OCI-LY7 (cell line): ENCODE measurements around the gene FBXW12. TPM values are rescaled to one million over a fixed set of nuclear protein-coding genes. Genes with fewer than 3 reads are reported as not detected.

ENCODE experiments used
- BruUV-seq: library from RNA; stranded (reverse); fragments of 400-500 nt; replicated peaks from 2 replicates; lab custom pipeline; 2021; lab: Mats Ljungman, UMichigan
- CTCF ChIA-PET: fragments of 300-600 bp; sonication (Branson Sonifier 250); formaldehyde crosslinking; loops from one replicate; lab custom pipeline; 2022; ENCODE audit warnings: antibody characterized with exemption; ENCODE audit not compliant: unreplicated experiment; lab: Charles Lee
- POLR2A ChIA-PET: fragments of 300-600 bp; sonication (Branson Sonifier 250); formaldehyde crosslinking; loops from one replicate; lab custom pipeline; 2022; ENCODE audit warnings: antibody characterized with exemption; lab: Charles Lee
- DNase-seq: peaks from one replicate; pipeline ENCODE4 v3.0.0-alpha.2; 2015; ENCODE audit warnings: low spot score
- H2AFZ ChIP-seq: fragments of 200-600 bp; sonication (generic), shearing (Covaris generic); 2 replicates; pipeline ENCODE4 v1.6.1; 2014; ENCODE audit warnings: mild to moderate bottlenecking, antibody characterized with exemption, low read length, moderate library complexity
- H3K27ac ChIP-seq: fragments of 200-600 bp; sonication (generic); 2 replicates; pipeline ENCODE4 v1.5.1; 2014; ENCODE audit warnings: mixed run types, low read depth, mild to moderate bottlenecking, moderate library complexity, low read length, inconsistent platforms; ENCODE audit not compliant: poor library complexity, severe bottlenecking
- H3K36me3 ChIP-seq: fragments of 200-600 bp; sonication (generic); 2 replicates; pipeline ENCODE4 v1.6.1; 2014; ENCODE audit warnings: mild to moderate bottlenecking, antibody characterized with exemption, low read length, moderate library complexity, mixed read lengths; ENCODE audit not compliant: insufficient read depth
- H3K4me1 ChIP-seq: fragments of 200-600 bp; sonication (generic); 2 replicates; pipeline ENCODE4 v1.5.1; 2014; ENCODE audit warnings: mild to moderate bottlenecking, low read length; ENCODE audit not compliant: insufficient read depth, poor library complexity, severe bottlenecking
- H3K4me2 ChIP-seq: fragments of 200-600 bp; sonication (generic); 2 replicates; pipeline ENCODE4 v1.6.1; 2014; ENCODE audit warnings: mild to moderate bottlenecking, low read length
- H3K4me3 ChIP-seq: fragments of 200-600 bp; sonication (generic); 2 replicates; pipeline ENCODE4 v1.5.1; 2014; ENCODE audit warnings: mild to moderate bottlenecking, low read depth, low read length; ENCODE audit not compliant: poor library complexity, severe bottlenecking
- H3K79me2 ChIP-seq: fragments of 200-600 bp; sonication (generic); 2 replicates; pipeline ENCODE4 v1.6.1; 2016; ENCODE audit warnings: low read depth, mild to moderate bottlenecking, low read length, moderate library complexity, mixed read lengths; ENCODE audit not compliant: insufficient read depth
- H3K9me2 ChIP-seq: fragments of 200-600 bp; sonication (generic); 2 replicates; pipeline ENCODE4 v1.6.1; 2016; ENCODE audit warnings: mild to moderate bottlenecking, low read length, mixed read lengths; ENCODE audit not compliant: insufficient read depth
- H3K9me3 ChIP-seq: fragments of 200-600 bp; sonication (generic); 2 replicates; pipeline ENCODE4 v1.6.1; 2014; ENCODE audit warnings: mild to moderate bottlenecking, mixed run types, low read length, mixed read lengths
- H4K20me1 ChIP-seq: fragments of 200-600 bp; sonication (generic); 2 replicates; pipeline ENCODE4 v1.6.1; 2014; ENCODE audit warnings: mild to moderate bottlenecking, antibody characterized with exemption, low read length, moderate library complexity, mixed read lengths; ENCODE audit not compliant: insufficient read depth
- CTCF ChIP-seq: fragments of 200-600 bp; sonication (generic); conservative IDR thresholded peaks from 2 replicates; pipeline ENCODE4 v1.5.1; 2014; ENCODE audit warnings: mild to moderate bottlenecking, antibody characterized with exemption, low read length, moderate library complexity, mixed read lengths
- EZH2phosphoT487 ChIP-seq: fragments of 200-600 bp; sonication (generic); IDR thresholded peaks from 2 replicates; pipeline ENCODE4 v1.6.1; 2018; ENCODE audit warnings: low read depth, borderline replicate concordance, mild to moderate bottlenecking, mixed run types, antibody characterized with exemption, low read length, moderate library complexity, mixed read lengths
- intact Hi-C: fragments of 100-400 bp; cut with micrococcal nuclease; formaldehyde crosslinking; loops from one replicate; pipeline ENCODE4 v1.10.0; 2022; ENCODE audit not compliant: unreplicated experiment
- total RNA-seq, 2 experiments: library from RNA; depleted of rRNA in 1 of 2; stranded (reverse); fragments of >200 nt in 1 of 2; shearing (Covaris generic) in 1 of 2; gene quantifications; 2 replicates each; pipeline ENCODE4 v1.2.3, GENCODE V29; 2014 to 2022

The FBXW12 gene
- total RNA-seq, 2 experiments from 2014 or later = 0.44 to 0.50 TPM

GRCh38 chr3:48430708-48431101, 58.7 kb downstream of the FBXW12 start:
- no peak overlapping the region for H3K4me3 ChIP-seq
- TF ChIP-seq EZH2phosphoT487 (no peak), CTCF (no peak)
- no peaks in the 10 kb centered on the region for H3K9me2 ChIP-seq
- H3K9me3 ChIP-seq = no peaks in the 10 kb centered on the region
- ChIA-PET CTCF (no interaction called here), POLR2A (interaction anchor here (0.5 to 0.6 kb wide), 3 partner anchors 64 to 509 kb away, joined by 3 to 4 read pairs (median 4); no protein-coding TSS in a partner anchor)
- intact Hi-C loops = loop anchor here (10.0 kb wide), 1 partner anchor 126 kb away; the partner anchor contains the start of gene NME6
- no peak overlapping the region for H2AFZ ChIP-seq
- no peak for DNase-seq
- H4K20me1 ChIP-seq = peaks cover 5% of the 10 kb centered on the region; the same call in 1 of the 2 replicates
- peaks cover 16% of the 10 kb centered on the region for H3K4me1 ChIP-seq
- H3K79me2 ChIP-seq = no peaks in the 10 kb centered on the region
- no TSS peak for BruUV-seq
- no peak overlapping the region for H3K4me2 ChIP-seq
- no peak overlapping the region for H3K27ac ChIP-seq
- peaks cover 38% of the 10 kb centered on the region; the same call in 1 of the 2 replicates for H3K36me3 ChIP-seq

GRCh38 chr3:48431224-48432029, 59.4 kb downstream of the FBXW12 start:
- no TSS peak for BruUV-seq
- H2AFZ ChIP-seq = no peak overlapping the region
- no peak for DNase-seq
- no peaks in the 10 kb centered on the region for H3K9me3 ChIP-seq
- intact Hi-C loops = loop anchor here (10.0 kb wide), 1 partner anchor 127 kb away; the partner anchor contains the start of gene NME6
- no peak overlapping the region for H3K4me3 ChIP-seq
- POLR2A ChIA-PET = interaction anchor here (1.2 kb wide), 1 partner anchor 125 kb away, joined by 3 read pairs; the partner anchor contains the start of gene PFKFB4
- no peaks in the 10 kb centered on the region for H3K79me2 ChIP-seq
- H4K20me1 ChIP-seq = peaks cover 7% of the 10 kb centered on the region; the same call in 1 of the 2 replicates
- CTCF ChIA-PET = no interaction called here
- H3K27ac ChIP-seq = no peak overlapping the region
- H3K4me2 ChIP-seq = no peak overlapping the region
- H3K36me3 ChIP-seq = peaks cover 38% of the 10 kb centered on the region; the same call in 1 of the 2 replicates
- no peak for TF ChIP-seq CTCF
- TF ChIP-seq EZH2phosphoT487 = no peak
- H3K9me2 ChIP-seq = no peaks in the 10 kb centered on the region
- peaks cover 24% of the 10 kb centered on the region for H3K4me1 ChIP-seq
